H1 (cell line): ENCODE data around the gene GTF2IRD1. TPM values are rescaled to one million over a fixed set of nuclear protein-coding genes. Genes with fewer than 3 reads are reported as not detected.

ENCODE experiments used
- CTCF ChIA-PET: fragments of 300-600 bp; sonication (Branson Sonifier 250); formaldehyde crosslinking; loops from one replicate; lab custom pipeline; 2021; ENCODE audit not compliant: partially characterized antibody; lab: Charles Lee
- POLR2A ChIA-PET: fragments of 300-600 bp; sonication (Branson Sonifier 250); formaldehyde crosslinking; loops from one replicate; lab custom pipeline; 2021; ENCODE audit warnings: inconsistent platforms; ENCODE audit not compliant: partially characterized antibody; lab: Charles Lee
- DNase-seq, 2 experiments: peaks; one replicate each; pipeline versions ENCODE4 v3.0.0 to v3.0.0-alpha.2; 2010 to 2022; ENCODE audit warnings: low spot score in 2 of 2, low read depth in 1 of 2, mixed read lengths in 1 of 2
- FAIRE-seq: peaks from 2 replicates; lab custom pipeline; 2011; peaks lifted over from hg19 to GRCh38; lab: Jason Lieb, UNC
- H2AFZ ChIP-seq: 2 replicates; pipeline ENCODE4 v1.8.1; 2012; ENCODE audit warnings: low read length, inconsistent platforms
- H2AK5ac ChIP-seq: 2 replicates; pipeline ENCODE4 v1.6.1; 2013; ENCODE audit warnings: low read depth, low read length
- H2BK120ac ChIP-seq: replicated peaks from 2 replicates; pipeline ENCODE3; 2013; ENCODE audit warnings: low read depth, low read length, inconsistent platforms
- H2BK12ac ChIP-seq: 2 replicates; pipeline ENCODE4 v1.6.1; 2013; ENCODE audit warnings: low read depth, low read length
- H2BK15ac ChIP-seq: 2 replicates; pipeline ENCODE4 v1.6.1; 2013; ENCODE audit warnings: low read length
- H2BK20ac ChIP-seq: 2 replicates; pipeline ENCODE4 v1.6.1; 2013; ENCODE audit warnings: low read length
- H2BK5ac ChIP-seq: 2 replicates; pipeline ENCODE4 v1.6.1; 2013; ENCODE audit warnings: low read depth, low read length
- H3K14ac ChIP-seq: 2 replicates; pipeline ENCODE4 v1.6.1; 2013; ENCODE audit warnings: inconsistent platforms; ENCODE audit not compliant: insufficient read length
- H3K18ac ChIP-seq: 2 replicates; pipeline ENCODE4 v1.6.1; 2013; ENCODE audit warnings: low read length; ENCODE audit errors: extremely low read depth
- H3K23ac ChIP-seq: 2 replicates; pipeline ENCODE4 v1.6.1; 2013; ENCODE audit warnings: inconsistent platforms; ENCODE audit not compliant: insufficient read length
- H3K23me2 ChIP-seq: 2 replicates; pipeline ENCODE4 v1.6.1; 2013; ENCODE audit warnings: low read depth, low read length
- H3K27ac ChIP-seq: 2 replicates; pipeline ENCODE4 v1.6.1; 2011; ENCODE audit warnings: low read depth, low read length, inconsistent platforms
- H3K27me3 ChIP-seq, 4 experiments: replicated peaks in 1 of 4; 1 replicate in 1 of 4; 2 replicates in 3 of 4; pipeline versions ENCODE4 v1.6.1 to v1.8.1; 2011 to 2013; ENCODE audit warnings: low read length in 3 of 4, mild to moderate bottlenecking in 3 of 4, inconsistent platforms in 2 of 4, mixed read lengths in 2 of 4, moderate library complexity in 1 of 4; ENCODE audit not compliant: control insufficient read depth in 3 of 4, insufficient read depth in 3 of 4; ENCODE audit errors: extremely low read depth in 1 of 4
- H3K36me3 ChIP-seq, 4 experiments: 2 replicates each; pipeline versions ENCODE4 v1.6.1 to v1.8.1; 2011 to 2013; ENCODE audit warnings: mild to moderate bottlenecking in 4 of 4, low read length in 3 of 4, moderate library complexity in 2 of 4, control low read depth in 1 of 4, inconsistent platforms in 1 of 4; ENCODE audit not compliant: insufficient read depth in 4 of 4, control insufficient read depth in 2 of 4
- H3K4ac ChIP-seq: replicated peaks from 2 replicates; pipeline ENCODE3; 2013; ENCODE audit warnings: low read length, low read depth, mixed read lengths, inconsistent platforms; ENCODE audit not compliant: insufficient read length
- H3K4me1 ChIP-seq, 4 experiments: replicated peaks in 1 of 4; 1 replicate in 1 of 4; 2 replicates in 3 of 4; pipeline versions ENCODE4 v1.6.1 to v1.8.1; 2011 to 2013; ENCODE audit warnings: low read length in 3 of 4, inconsistent platforms in 2 of 4, mixed read lengths in 1 of 4; ENCODE audit not compliant: insufficient read depth in 4 of 4, control insufficient read depth in 3 of 4
- H3K4me2 ChIP-seq, 2 experiments: 2 replicates each; pipeline versions ENCODE4 v1.6.1 to v1.8.1; 2011 to 2013; ENCODE audit warnings: low read depth in 2 of 2, low read length in 2 of 2, control low read depth in 1 of 2, inconsistent platforms in 1 of 2, mild to moderate bottlenecking in 1 of 2; ENCODE audit not compliant: insufficient read depth in 1 of 2
- H3K4me3 ChIP-seq, 4 experiments: fragments of 200-600, 300-600 bp in 1 of 4; sonication (generic), shearing (Covaris generic), sonication (Bioruptor Twin) in 1 of 4; 2 replicates each; pipeline versions ENCODE4 v1.5.1 to v1.8.1; 2011 to 2016; ENCODE audit warnings: low read length in 4 of 4, low read depth in 3 of 4, control low read depth in 2 of 4, inconsistent platforms in 2 of 4, mild to moderate bottlenecking in 2 of 4, mixed read lengths in 1 of 4, moderate library complexity in 1 of 4; ENCODE audit not compliant: insufficient read depth in 2 of 4; ENCODE audit errors: extremely low read depth in 1 of 4
- H3K56ac ChIP-seq: replicated peaks from 2 replicates; pipeline ENCODE3; 2013; ENCODE audit warnings: low read depth, mild to moderate bottlenecking, mixed read lengths, low read length, inconsistent platforms; ENCODE audit not compliant: insufficient read length
- H3K79me1 ChIP-seq: 2 replicates; pipeline ENCODE4 v1.6.1; 2013; ENCODE audit warnings: low read depth, low read length, control low read depth
- H3K79me2 ChIP-seq, 2 experiments: 2 replicates each; pipeline versions ENCODE4 v1.6.1 to v1.8.1; 2012 to 2013; ENCODE audit warnings: low read length in 2 of 2, mild to moderate bottlenecking in 2 of 2, inconsistent platforms in 1 of 2; ENCODE audit not compliant: insufficient read depth in 2 of 2, control insufficient read depth in 1 of 2
- H3K9ac ChIP-seq, 4 experiments: replicated peaks in 1 of 4; 1 replicate in 1 of 4; 2 replicates in 3 of 4; pipeline versions ENCODE4 v1.6.1 to v1.8.1; 2011 to 2013; ENCODE audit warnings: low read depth in 3 of 4, low read length in 3 of 4, control low read depth in 2 of 4, mild to moderate bottlenecking in 2 of 4, moderate library complexity in 2 of 4, inconsistent platforms in 1 of 4; ENCODE audit errors: extremely low read depth in 1 of 4
- H3K9me3 ChIP-seq, 2 experiments: 2 replicates each; pipeline versions ENCODE4 v1.6.1 to v1.8.1; 2012 to 2013; ENCODE audit warnings: mild to moderate bottlenecking in 2 of 2, moderate library complexity in 2 of 2, control low read depth in 1 of 2, inconsistent platforms in 1 of 2, low read depth in 1 of 2, low read length in 1 of 2, mixed read lengths in 1 of 2; ENCODE audit not compliant: insufficient read depth in 2 of 2
- H4K20me1 ChIP-seq, 2 experiments: replicated peaks in 1 of 2; 2 replicates each; pipeline versions ENCODE3 to v1.8.1; 2011 to 2013; ENCODE audit warnings: inconsistent platforms in 2 of 2, low read length in 2 of 2, mild to moderate bottlenecking in 1 of 2; ENCODE audit not compliant: insufficient read depth in 2 of 2, control insufficient read depth in 1 of 2
- H4K5ac ChIP-seq: 2 replicates; pipeline ENCODE4 v1.6.1; 2013; ENCODE audit warnings: low read length, low read depth, mixed read lengths, inconsistent platforms; ENCODE audit not compliant: insufficient read length
- H4K8ac ChIP-seq: 2 replicates; pipeline ENCODE4 v1.8.0; 2013; ENCODE audit warnings: mild to moderate bottlenecking, moderate library complexity, low read length, inconsistent platforms; ENCODE audit not compliant: insufficient read depth; ENCODE audit errors: extremely low read depth
- H4K91ac ChIP-seq: replicated peaks from 2 replicates; pipeline ENCODE3; 2013; ENCODE audit warnings: low read length, mixed read lengths, inconsistent platforms; ENCODE audit not compliant: insufficient read length
- CBX5 ChIP-seq: fragments of 300-800, 300-1000 bp; sonication (generic); IDR thresholded peaks from 2 replicates; pipeline ENCODE4 v1.7.1; 2016; ENCODE audit warnings: antibody characterized with exemption, low read length, low read depth
- CREB1 ChIP-seq: IDR thresholded peaks from 2 replicates; pipeline ENCODE4 v1.6.1; 2012; ENCODE audit warnings: inconsistent platforms
- CTBP2 ChIP-seq: IDR thresholded peaks from 2 replicates; pipeline ENCODE4 v1.7.0; 2011; ENCODE audit warnings: borderline replicate concordance, mild to moderate bottlenecking, moderate library complexity, mixed read lengths, low read length; ENCODE audit not compliant: insufficient read depth, insufficient read length
- POLR2A ChIP-seq, 2 experiments: IDR thresholded peaks; 1 replicate in 1 of 2; 2 replicates in 1 of 2; pipeline ENCODE4 v1.6.1; 2011; ENCODE audit warnings: low read depth in 2 of 2, low read length in 2 of 2, mild to moderate bottlenecking in 2 of 2; ENCODE audit errors: control extremely low read depth in 1 of 2
- RBBP5 ChIP-seq: IDR thresholded peaks from 2 replicates; pipeline ENCODE4 v1.7.1; 2012; ENCODE audit warnings: low read depth, mild to moderate bottlenecking, inconsistent platforms, low read length, moderate library complexity, borderline replicate concordance
- TAF1 ChIP-seq: IDR thresholded peaks from 2 replicates; pipeline ENCODE4 v1.6.1; 2011; ENCODE audit warnings: mild to moderate bottlenecking, low read depth, low read length
- WGBS, 2 experiments: shearing (Covaris generic) in 1 of 2; methylation state at CpG; one replicate each; pipeline versions ENCODE4 v1.1.6 to v1.1.7; 2013 to 2015; ENCODE audit warnings: low lambda C conversion rate in 2 of 2, mixed read lengths in 2 of 2, inconsistent platforms in 1 of 2, low coverage in 1 of 2, missing lambda C conversion rate in 1 of 2; ENCODE audit not compliant: insufficient replicate concordance in 2 of 2, insufficient coverage in 1 of 2, insufficient read length in 1 of 2; ENCODE audit errors: extremely low coverage in 1 of 2, missing lambda C conversion rate in 1 of 2; 5-methylcytosine and 5-hydroxymethylcytosine counted together
- polyA plus RNA-seq, 7 experiments: library from polyadenylated mRNA; depleted of rRNA in 3 of 7; stranded (reverse) in 5 of 7; unstranded in 2 of 7; fragments of >200 nt in 5 of 7; fragments of 200-250 nt in 2 of 7; gene quantifications; 1 replicate in 5 of 7; 2 replicates in 1 of 7; 4 replicates in 1 of 7; pipeline versions ENCODE4 v1.2.1 to v1.2.3, GENCODE V29; 2011 to 2013; ENCODE audit warnings: missing spikeins in 2 of 7, mixed read lengths in 2 of 7
- total RNA-seq: library from RNA; stranded (reverse); fragmentation: NEBNext Ultra II Directional; extraction: Animal tissue kit (Norgen Biotek cat#: 25700); gene quantifications from 2 replicates; pipeline ENCODE4 v1.2.1, GENCODE V29; 2021

The GTF2IRD1 gene
- total and polyA plus RNA-seq, 2 of the 8 experiments (the other 6 are each of a cell fraction or from before 2014, with no cell fraction given), result 27.4 to 45.4 TPM

DNA sequence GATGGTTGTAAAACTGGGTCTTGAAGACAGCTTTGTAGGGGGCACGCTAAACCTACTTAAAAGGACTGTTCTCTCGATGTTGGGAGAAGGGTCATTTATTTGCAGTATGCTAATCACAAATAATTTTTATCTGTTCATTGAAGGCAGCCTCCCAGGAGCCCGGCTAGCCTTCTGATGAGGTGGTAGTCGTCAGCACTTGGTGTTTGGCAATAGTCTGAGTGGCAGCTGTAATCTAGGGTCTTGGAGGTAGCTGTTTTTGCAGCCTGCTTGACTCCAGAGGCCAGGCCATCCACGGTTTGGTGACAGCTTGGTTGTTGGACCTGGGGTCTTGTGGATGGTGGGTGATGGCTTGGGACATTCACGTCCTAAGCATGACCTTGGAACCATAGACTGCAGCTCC, 2.2 kb downstream of the GTF2IRD1 start:
- FAIRE-seq, result no peak
- no peak overlapping the region for H3K4me3 ChIP-seq
- no peak for DNase-seq
- TF ChIP-seq TAF1, result no peak
- no peak for TF ChIP-seq CBX5
- no peak for TF ChIP-seq RBBP5
- no peak for TF ChIP-seq CREB1
- TF ChIP-seq CTBP2, result no peak
- no peak for TF ChIP-seq POLR2A (IDR thresholded peaks at IDR 0.05; ENCODE audit: control extremely low read depth in 1 of 2, low read depth in 2 of 2, low read length in 2 of 2)
- H3K9ac ChIP-seq, result no peak overlapping the region
- H4K20me1 ChIP-seq, result peaks cover 7 to 13% of the 10 kb centered on the region in 2 experiments
- H3K27me3 ChIP-seq, result no peaks in the 10 kb centered on the region
- no peaks in the 10 kb centered on the region; a peak in 1 of 8 replicates for H3K36me3 ChIP-seq
- no peak overlapping the region for H2AFZ ChIP-seq
- 0 out of 2 replicates have a peak overlapping the region, but pooled peaks have one; percentile 40 for H2BK15ac ChIP-seq
- no peak overlapping the region for H2AK5ac ChIP-seq
- H3K9me3 ChIP-seq, result no peaks in the 10 kb centered on the region
- no peak overlapping the region for H3K4ac ChIP-seq
- peaks cover 0 to 12% (median 8%) of the 10 kb centered on the region in 4 experiments; a peak in 6 of 7 replicates for H3K4me1 ChIP-seq
- ChIA-PET CTCF (no interaction called here), POLR2A (interaction anchor here (0.6 to 1.7 kb wide), 6 partner anchors 9 to 201 kb away, joined by 3 to 7 read pairs (median 4); partner anchors contain the start of gene GTF2I)
- H3K23ac ChIP-seq, result no peak overlapping the region
- no peak overlapping the region for H3K27ac ChIP-seq
- no peak overlapping the region for H4K5ac ChIP-seq
- H3K23me2 ChIP-seq, result peaks cover 4% of the 10 kb centered on the region; the same call in 1 of the 2 replicates
- H4K91ac ChIP-seq, result no peak overlapping the region
- no peak overlapping the region for H2BK12ac ChIP-seq
- peaks cover 20% of the 10 kb centered on the region for H3K79me1 ChIP-seq
- no peak overlapping the region for H4K8ac ChIP-seq
- no peak overlapping the region for H3K14ac ChIP-seq
- peaks cover 6 to 62% of the 10 kb centered on the region in 2 experiments; a peak in 3 of 4 replicates for H3K79me2 ChIP-seq
- H2BK120ac ChIP-seq, result no peak overlapping the region
- H2BK20ac ChIP-seq, result no peak overlapping the region
- no peak overlapping the region for H2BK5ac ChIP-seq
- no peak overlapping the region; a peak in 1 of 4 replicates for H3K4me2 ChIP-seq
- no peak overlapping the region for H3K56ac ChIP-seq
- no peak overlapping the region for H3K18ac ChIP-seq
- WGBS, 2 experiments, result 89% methylated on average over 6 of the region's 6 CpGs; no CpG with 5 or more reads in 1 of the 2 experiments
